Measurements from ENCODE around the gene UPF2. TPM values are rescaled to one million over a fixed set of nuclear protein-coding genes. Genes with fewer than 3 reads are reported as not detected.

The UPF2 gene
- total and polyA plus RNA-seq, 2 of the 13 experiments (the other 11 are each of a cell fraction or from before 2014, with no cell fraction given) = 6.2 to 14.5 TPM

- peak; percentile 20; the same call in 1 of the 2 replicates for TF ChIP-seq MEF2D (CRISPR knock-in tag; IDR thresholded peaks at IDR 0.05)
- TF ChIP-seq ZNF644 (CRISPR knock-in tag; IDR thresholded peaks at IDR 0.05; ENCODE audit: low read depth) = 0 out of 2 replicates have a peak, but pooled peaks have one; percentile 14
- TF ChIP-seq ZBTB38 (CRISPR knock-in tag; IDR thresholded peaks at IDR 0.05) = peak; percentile 21; the same call in 1 of the 2 replicates
- no peak for TF ChIP-seq BORCS8-MEF2B (CRISPR knock-in tag; IDR thresholded peaks at IDR 0.05)
- TF ChIP-seq ZNF251 (CRISPR knock-in tag; IDR thresholded peaks at IDR 0.05) = no peak
- peak; percentile 69 for TF ChIP-seq KMT2B (CRISPR knock-in tag; IDR thresholded peaks at IDR 0.05)
- TF ChIP-seq NFYC (CRISPR knock-in tag; IDR thresholded peaks at IDR 0.05) = peak; percentile 89
- peak; percentile 88 for TF ChIP-seq KAT8 (CRISPR knock-in tag; IDR thresholded peaks at IDR 0.05)
- 0 out of 2 replicates have a peak, but pooled peaks have one; percentile 52 for TF ChIP-seq CREB1 (IDR thresholded peaks at IDR 0.05)
- peak; percentile 57; the same call in 1 of the 2 replicates for TF ChIP-seq CREB1 (CRISPR knock-in tag; IDR thresholded peaks at IDR 0.05)
- TF ChIP-seq FOXA1 (IDR thresholded peaks at IDR 0.05) = no peak; the same call in 1 of the 2 replicates
- TF ChIP-seq FOXA1 (CRISPR knock-in tag; IDR thresholded peaks at IDR 0.05) = peak; percentile 89
- no peak for TF ChIP-seq ATF7-NPFF (CRISPR knock-in tag; IDR thresholded peaks at IDR 0.05; ENCODE audit: low read depth)
- TF ChIP-seq PREB (CRISPR knock-in tag; IDR thresholded peaks at IDR 0.05) = no peak
- TF ChIP-seq MXD1 (CRISPR knock-in tag; IDR thresholded peaks at IDR 0.05) = peak; percentile 43; the same call in 1 of the 2 replicates
- peak; percentile 21; the same call in 1 of the 2 replicates for TF ChIP-seq HDAC2 (CRISPR knock-in tag; IDR thresholded peaks at IDR 0.05)
- TF ChIP-seq ZBTB20 (CRISPR knock-in tag; IDR thresholded peaks at IDR 0.05; ENCODE audit: borderline replicate concordance, low read depth) = 0 out of 2 replicates have a peak, but pooled peaks have one; percentile 51
- peak; percentile 82 for TF ChIP-seq ARID4A (CRISPR knock-in tag; IDR thresholded peaks at IDR 0.05; ENCODE audit: borderline replicate concordance)
- peak; percentile 60; the same call in 1 of the 2 replicates for TF ChIP-seq SP5 (CRISPR knock-in tag; IDR thresholded peaks at IDR 0.05; ENCODE audit: borderline replicate concordance, low read depth)
- TF ChIP-seq ZNF274 (CRISPR knock-in tag; IDR thresholded peaks at IDR 0.05) = peak; percentile 19; the same call in 1 of the 2 replicates
These were observed 26.1 kb upstream of the UPF2 start, which contains the start of gene DHTKD1 (continued) for GRCh38 chr10:12068449-12069269.
